GF-D8 (cell line): Measurements from ENCODE around the gene SLC38A2.
A peak's percentile ranks its signal among the peaks of the same experiment; 100 is the strongest.
"Not testable (repeated sequence)": the region's sequence is repeated elsewhere in the genome, so short reads cannot be mapped to it uniquely, and the experiment has no call there.

Experiments used
- DNase-seq: peaks from one replicate; lab custom pipeline; 2025; lab: John Stamatoyannopoulos, UW

Gene SLC38A2

DNA sequence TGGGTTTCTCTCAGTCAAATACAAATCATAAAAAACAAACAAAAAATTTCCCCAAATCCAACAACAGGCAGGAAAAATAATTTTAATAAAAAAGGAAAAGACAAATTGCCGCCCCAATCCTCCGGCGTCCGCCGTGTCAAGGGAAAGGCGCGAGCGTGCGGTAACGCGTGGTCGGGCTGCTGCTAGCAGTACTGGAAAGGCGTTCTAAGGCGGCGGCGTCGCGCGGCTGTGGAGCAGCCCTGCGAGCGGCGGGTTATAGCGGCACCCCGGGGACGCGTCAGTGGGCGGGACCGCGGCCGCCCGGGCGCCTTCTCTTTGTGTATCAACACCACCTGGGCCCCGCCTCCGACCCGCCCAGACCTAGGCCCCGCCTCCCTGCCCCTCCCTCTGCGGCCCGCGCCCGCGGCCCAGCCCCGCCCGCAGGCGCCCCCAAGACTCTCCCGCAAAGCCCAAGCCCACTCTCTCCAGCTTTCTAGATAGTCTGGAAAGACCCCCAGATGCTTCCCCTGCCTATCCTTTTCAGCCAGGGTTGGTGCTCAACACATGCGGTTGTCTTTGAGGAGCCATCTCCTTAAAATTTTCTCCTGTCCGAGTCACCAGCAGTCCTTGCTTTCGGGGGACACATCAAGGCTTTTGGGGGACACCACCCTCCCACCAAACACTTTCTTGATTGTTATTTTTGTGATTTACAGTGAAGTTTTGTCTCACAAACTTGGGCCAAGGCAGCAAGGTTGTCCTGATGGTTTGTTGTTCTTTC, at the start of gene SLC38A2:
SLC38A2 (minus strand) TSS at position 230 of the 757 bp plus-strand sequence. CDS start 1,480 bp downstream, outside the sequence.
- DNase-seq: peak; percentile 68

DNA sequence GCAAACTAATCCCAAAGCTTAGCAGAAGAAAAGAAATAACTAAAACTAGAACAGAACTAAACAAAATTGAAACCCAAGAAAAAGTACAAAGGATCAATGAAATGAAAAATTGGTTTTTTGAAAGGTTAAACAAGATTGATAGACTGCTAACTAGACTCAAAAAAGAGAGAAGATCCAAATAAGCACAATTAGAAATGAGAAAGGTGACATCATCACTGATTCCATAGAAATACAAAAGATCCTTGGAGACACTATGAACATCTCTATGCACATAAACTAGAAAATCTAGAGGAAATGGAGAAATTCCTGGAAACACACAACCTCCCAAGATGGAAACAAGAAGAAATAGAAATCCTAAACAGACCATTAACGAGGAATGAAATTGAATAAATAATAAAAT, 47.1 kb upstream of the SLC38A2 start:
- DNase-seq: no peak

DNA sequence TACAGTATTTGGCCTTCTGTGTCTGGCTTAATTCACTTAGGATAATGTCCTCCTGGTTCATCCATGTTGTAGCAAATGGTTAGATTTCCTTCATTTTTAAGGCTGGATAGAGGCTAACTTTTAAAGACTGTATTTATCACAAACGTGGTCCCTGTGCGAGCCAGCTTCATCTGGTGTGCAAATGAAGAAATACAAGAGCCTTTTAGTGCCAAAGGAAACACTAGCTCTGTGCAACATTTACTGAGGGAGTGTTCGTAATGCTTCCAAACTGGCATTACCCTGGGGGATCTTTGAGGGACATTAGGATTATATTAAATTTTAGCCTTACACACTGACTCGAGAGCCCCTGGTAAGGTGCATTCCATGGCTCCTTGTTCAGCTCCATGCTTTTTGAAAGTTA, 43.0 kb upstream of the SLC38A2 start:
- no peak for DNase-seq

DNA sequence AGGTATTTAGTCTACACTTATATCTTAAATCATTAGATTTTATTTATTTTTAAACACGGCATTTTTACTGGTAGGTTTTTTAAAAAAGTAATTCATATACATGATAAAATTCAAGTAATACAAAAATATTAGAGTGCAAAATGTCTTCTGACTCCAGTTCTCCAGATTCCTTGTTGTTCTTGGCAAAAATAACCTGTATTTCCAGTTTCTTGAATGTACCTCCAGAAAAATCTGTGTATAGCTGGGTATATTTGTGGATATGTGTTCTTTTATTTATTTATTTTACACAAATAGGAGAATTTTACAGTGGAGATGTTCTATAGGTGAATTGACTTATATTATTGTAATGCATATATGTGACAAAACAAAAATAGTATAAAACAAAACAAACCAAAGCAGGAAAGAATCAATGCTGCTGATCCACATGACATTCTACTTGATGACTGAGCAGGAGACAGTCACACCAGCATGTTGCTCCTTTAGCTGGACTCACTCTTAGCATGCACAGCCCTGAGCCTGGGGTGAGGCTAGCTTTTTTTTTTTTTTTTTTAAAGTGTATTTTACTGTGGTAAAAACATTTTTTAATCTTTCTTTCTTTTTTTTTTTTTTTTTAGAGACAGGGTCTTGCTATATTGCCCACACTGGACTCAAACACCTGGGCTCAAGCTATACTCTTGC, 42.2 kb upstream of the SLC38A2 start:
- no peak for DNase-seq

DNA sequence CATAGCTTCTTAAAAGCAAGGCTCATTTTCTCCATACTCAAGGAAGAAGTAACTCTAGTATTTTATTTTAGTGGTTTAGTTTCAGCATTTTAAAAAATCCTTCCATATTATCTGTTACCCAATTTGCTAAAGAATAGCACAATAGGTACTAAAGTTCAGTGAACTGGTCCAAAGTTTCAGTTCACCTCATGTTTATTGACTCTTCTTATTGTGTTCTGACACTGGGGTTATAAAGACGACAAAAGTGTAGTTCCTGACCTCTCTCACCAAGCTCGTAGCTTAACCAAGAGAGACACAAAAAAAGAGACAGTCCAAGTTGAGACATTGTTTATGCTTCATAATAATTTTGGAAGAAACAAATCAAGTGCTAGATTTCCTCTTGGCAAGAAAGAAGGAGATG, 40.8 kb upstream of the SLC38A2 start:
- no peak for DNase-seq

DNA sequence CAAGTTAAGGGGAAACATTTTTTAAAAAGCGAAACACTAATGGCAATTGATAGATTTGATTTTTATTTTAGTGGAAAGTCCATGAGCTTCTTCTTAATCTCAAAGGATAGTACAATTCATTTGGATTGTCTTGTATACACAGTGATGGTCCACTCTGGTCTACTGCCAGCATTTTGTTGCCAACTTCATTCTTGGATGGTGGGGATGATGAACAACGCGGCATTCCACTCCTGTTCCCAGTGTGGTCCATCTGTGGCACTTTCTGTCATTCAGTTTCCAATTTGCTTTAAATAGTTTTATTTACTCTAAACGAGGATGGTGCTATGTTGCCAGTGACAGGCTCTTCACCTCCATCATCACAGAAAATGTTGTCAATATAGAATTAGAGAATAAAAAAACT, 40.3 kb upstream of the SLC38A2 start:
- DNase-seq: no peak

DNA sequence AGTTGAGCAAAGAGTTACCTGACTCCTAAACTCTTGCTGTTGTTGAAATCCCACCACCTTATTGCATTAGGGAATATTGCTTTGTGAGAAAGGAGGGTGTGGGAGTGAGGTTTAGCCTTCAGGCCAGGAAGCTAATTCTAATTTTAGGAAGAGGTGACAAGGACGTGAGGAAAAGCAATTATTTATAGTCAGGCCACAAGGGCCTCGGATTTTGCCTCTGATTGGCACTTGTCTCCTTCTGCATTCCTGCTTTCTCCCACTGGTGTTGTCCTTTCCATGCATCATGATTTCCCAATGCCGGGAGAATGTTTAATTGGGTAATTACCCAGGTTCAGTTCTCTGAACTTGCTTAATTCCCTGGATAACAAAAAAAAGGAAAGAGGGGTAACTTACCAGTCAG, 37.9 kb upstream of the SLC38A2 start:
- no peak for DNase-seq

DNA sequence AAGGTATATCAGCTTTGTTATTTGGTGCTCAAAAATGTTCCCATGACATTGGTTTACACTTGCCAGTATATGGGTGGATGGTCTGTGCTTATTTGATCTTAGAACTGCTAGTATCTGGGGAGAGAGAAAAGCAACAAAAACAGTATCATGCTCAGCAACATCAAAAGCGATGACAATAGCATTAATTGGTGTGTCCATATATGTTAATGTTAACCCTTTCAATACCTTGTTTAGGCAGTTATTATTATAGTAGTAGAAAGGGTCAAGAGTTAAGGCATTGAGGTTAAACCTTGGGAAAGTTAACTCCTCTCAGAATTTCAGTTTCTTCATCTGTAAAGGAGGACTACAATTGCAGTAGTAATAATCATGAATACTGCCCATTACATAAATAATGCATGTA, 37.4 kb upstream of the SLC38A2 start:
- no peak for DNase-seq

DNA sequence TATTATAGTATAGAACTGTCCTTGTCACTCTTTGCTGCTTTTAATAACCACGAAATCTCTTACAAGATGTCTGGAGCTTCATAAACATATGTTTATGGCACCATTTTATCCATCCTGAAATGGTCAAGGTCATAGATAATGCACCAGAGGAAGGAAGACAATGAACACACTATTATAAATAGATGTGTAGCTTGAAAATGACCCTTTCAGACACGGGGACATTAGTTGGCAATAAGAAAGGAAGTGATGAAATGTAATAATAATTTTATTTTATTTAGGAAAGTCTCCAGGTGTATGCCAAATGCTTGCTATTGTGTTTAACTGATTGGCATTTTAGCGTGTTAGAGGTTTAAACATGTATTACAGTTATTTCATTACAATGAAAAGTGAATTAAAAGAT, 36.8 kb upstream of the SLC38A2 start:
- no peak for DNase-seq

DNA sequence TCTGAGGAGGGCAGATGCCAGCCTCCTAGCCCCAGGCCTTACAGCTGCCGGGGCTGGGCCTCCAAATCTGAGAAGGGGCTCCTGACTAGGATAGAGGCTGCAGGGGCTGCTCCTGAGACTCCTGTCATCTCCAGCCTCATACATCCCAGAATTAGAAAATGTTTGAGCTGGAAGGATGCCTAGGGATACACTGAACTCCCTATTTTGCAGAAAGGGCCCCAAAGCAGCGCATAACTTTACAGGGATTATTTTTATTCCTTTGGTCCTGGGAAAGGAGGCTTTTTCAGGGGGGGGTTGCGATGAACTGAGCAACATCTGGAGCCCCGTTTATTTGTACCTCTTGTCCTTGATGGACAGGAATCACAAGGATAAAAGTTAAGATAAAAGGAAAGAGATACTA, 35.9 kb upstream of the SLC38A2 start:
- DNase-seq: no peak

DNA sequence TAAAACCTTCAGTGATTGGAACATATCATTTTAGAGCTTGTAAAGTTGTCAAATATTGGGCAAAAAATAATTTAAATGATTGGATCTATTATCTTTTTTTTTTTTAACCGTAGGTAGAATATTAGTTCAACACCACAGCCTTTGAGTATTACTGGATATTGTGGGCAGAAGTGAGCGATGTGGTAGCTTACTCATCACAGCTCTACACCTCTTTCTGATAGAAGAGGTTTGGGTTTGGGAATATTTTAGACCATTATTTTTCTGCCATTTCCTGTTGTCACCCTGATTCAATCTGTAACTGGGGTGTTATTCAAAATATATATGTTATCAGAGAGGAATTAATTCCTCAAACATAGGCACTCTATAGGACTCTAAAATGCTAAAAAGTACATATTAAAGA, 34.8 kb upstream of the SLC38A2 start:
- no peak for DNase-seq

DNA sequence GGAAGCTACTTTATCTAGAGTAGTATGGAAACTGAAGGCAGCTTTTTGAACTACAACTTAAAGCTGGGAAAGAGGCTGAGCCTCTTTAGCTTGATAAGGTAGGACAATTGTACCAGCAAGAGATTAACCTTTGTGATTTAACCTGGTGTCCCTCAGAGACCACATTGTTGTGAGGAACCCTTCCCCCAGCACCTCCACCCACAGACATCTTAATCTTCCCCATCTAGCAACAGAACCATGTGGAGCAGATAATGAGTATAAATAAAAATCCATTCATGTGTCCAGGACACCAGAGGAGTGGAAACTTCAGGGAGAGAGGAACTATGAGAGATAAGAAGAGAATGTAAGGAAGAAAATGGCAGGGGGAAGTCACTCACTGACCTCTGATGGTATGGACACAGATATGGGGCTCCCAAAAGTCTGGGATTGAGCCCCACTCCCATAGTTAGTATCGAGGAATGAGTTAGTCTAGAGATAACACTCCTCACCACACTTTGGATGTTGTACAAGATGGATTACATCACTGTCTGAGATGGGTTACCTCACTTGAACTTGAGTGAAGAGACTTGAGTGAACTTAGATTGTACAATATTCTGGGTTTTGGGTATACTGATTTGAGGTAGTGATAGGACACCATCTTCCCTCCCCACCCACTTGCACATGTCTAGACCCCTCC, 33.9 kb upstream of the SLC38A2 start:
- no peak for DNase-seq

DNA sequence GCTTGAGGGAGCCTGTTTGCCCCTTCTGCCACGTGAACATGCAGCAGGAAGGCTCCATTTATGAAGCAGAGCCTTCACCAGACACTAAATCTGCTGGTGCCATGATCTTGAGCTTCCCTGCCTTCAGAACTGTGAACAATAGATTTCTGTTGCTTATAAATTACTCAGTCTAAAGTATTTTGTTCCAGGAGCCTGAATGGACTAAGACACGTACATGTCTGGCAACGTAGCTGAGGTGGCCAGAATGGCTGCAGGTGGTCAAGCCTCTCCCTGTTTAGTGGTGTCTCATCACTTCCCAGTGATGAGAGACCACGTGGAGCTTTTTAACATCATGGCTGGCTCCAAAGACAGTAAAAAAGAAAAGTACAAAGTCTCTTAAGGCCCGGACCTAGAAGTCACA, 32.2 kb upstream of the SLC38A2 start:
- DNase-seq: no peak

DNA sequence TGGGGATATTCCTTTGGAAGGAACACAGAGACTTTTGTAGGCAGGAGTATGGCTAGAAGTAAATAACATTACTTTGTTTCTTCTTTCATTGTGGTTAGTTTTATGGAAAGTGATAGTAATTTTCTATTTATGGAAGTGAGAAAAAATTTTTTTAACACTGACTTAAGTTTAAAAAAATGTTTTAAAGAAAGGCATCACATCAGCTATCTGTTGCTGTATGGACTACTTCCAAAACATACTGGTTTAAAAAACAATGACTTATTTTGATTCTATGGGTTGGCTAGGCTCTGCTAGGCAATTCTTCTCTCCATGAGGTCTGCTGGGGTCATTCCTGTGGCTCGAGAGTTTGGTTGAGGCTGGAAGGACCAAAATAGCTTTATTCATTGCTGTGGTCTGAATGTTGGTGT, 31.7 kb upstream of the SLC38A2 start:
- no peak for DNase-seq

DNA sequence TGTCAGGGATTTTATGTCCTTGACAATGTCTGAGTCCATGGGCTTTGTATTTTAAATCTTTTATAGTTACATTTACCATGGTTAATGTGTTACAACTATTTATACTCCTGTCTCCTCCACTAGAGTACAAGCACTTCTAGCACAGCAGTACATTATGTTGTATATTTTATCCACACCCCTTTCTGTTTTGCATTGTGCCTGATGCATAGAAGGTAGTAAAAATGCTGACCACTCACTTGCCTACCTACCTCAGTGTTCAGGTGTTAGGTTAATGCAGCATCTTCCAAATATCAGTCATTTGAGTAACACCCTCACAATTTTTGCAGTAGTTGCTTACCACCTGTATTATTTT, 31.1 kb upstream of the SLC38A2 start:
- DNase-seq: no peak

DNA sequence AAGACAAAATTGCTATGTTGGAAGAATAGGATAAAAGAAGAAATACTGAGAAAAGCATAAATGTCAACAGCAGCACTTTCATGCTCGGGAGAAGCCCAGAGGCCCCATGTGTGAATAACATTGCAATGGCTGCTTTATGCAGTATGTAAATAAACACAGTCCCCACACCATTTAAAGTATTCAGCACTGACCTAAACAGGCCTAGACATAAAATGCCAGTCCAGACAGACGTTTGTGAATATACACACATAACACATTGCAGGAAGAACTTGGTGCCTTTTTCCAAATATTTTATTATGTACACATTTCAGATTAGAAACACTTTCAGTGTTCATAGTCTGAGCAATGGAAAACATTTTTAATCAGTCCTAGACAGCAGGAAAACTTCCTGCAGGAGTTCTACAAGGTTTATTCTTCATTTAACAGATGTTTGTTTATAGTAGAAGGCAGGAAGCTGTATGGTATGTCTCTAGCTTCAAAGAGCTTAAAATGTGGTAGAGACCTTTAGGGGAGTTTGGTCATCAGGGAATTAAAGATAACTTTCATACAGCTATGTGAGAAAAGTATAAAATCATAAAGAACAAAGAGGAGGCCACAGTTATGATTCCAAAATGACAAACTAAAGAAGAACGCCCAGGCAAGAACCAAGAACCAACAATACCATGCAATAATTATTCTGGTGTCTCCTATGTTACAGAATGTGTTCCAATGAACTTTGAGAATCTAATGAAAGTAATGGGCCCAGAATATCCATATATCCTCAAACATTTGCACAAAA, 30.6 kb upstream of the SLC38A2 start:
- no peak for DNase-seq

DNA sequence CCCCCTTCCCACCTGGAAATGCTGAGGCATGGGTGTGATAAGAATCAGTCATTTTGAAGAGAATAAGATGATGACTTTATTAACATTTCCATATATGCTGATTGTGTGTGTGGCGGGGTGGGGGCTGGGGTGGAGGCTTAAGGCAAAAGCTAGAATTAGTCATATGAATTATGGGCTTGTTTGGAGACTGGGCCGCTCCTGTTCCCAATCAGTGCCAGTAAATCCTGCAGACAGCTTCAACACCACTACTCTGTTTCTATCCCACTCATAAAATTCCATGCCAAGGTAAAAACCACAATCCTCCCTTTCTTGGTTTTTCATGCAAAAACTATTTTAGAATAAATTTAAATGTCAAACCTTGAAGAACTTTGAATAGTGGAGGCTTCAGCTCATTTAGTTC, 29.9 kb upstream of the SLC38A2 start:
- no peak for DNase-seq

DNA sequence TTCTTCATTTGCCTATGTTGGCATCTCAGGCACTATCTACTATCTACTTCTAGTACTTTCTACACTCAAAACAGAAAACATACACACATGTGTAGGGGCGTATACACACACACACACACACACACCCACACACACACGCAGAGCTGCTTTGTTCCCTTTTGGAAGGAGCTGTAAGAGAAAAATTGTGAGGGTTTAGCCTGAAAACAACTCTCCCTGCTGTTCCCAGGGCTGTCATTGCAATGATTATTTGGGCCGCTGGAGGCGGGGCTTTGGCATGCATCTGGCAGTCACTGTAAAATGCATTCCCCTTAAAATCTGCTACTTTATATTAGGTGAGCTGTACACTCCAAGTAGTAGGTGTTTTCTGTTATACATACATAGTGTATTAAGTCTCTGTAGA, 29.1 kb upstream of the SLC38A2 start:
- no peak for DNase-seq

DNA sequence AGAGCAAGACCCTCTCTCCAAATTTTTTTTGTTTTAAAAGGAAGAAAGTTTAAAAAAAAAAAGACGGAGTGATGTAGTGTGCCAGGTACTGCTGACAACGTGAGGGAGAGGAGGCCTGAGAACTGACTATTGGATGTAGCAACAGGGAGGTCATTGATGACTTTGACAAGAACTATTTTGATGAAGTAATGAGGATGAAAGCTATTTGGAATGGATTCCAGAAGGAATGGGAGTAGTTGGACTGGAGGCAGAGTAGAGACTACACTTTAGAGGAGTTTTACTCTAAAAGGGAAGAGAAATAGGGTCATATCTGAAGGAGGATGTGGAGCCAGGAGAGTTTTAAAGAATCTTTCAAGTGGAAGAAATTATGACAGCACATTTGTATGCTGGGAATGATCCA, 27.8 kb upstream of the SLC38A2 start:
- no peak for DNase-seq

DNA sequence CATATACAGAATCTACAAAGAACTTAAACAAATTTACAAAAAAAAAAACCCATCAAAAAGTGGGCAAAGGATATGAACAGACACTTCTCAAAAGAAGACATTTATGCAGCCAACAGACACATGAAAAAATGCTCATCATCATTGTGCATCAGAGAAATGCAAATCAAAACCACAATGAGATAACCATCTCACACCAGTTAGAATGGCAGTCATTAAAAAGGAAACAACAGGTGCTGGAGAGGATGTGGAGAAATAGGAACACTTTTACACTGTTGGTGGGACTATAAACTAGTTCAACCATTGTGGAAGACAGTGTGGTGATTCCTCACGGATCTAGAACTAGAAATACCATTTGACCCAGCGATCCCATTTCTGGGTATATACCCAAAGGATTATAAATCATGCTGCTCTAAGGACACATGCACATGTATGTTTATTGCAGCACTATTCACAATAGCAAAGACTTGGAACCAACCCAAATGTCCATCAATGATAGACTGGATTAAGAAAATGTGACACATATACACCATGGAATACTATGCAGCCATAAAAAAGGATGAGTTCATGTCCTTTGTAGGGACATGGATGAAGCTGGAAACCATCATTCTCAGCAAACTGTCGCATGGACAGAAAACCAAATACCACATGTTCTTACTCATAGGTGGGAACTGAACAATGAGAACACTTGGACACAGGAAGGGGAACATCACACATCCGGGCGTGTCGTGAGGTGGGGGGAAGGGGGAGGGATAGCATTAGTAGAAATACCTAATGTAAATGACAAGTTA, 27.1 kb upstream of the SLC38A2 start:
- not testable (repeated sequence) for DNase-seq

DNA sequence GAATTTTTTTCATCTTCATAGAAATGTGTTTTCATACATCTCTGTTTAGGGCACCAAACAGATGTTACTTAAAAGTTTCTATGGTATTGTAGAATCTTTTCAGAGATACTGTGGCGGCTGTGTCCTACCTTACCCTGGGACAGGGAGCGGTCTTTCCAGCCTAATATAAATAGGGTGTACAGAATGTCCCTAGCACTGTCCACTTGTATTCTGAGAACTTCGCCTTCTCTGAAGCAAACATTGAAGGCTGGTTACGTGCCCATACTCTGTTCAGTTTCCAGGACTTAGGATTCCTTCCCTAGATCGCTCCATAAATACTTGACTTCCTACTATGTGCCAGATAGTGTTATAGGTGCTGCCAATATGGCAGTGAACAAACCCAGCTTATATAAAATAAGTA, 24.3 kb upstream of the SLC38A2 start:
- DNase-seq: no peak

DNA sequence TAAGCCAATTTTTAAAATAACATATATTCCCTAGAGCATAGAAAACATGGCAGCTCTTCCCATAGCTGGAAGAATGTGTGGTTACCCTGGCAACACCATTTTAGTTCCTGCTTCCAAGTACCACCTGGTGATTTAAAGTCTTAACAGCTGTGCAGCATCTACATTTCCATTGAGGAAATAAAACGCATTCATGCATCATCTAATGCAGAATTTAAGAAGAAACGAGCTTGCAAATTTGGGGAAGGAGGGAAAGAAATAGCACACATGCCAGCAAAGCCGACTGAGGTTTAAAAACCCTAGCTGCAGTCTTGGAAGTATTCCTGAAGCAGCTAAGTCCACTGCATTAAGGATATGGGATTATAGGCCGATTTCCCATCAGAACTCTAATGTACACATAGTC, 22.8 kb upstream of the SLC38A2 start:
- no peak for DNase-seq
